HEK293 (cell line): ENCODE measurements around the gene TMEM127.

Experiments
- GLI4 ChIP-seq: fragments of 450-650 bp; formaldehyde crosslinking; IDR thresholded peaks from 2 replicates; pipeline ENCODE4 v1.5.1; 2016; ENCODE audit warnings: missing biosample characterization, missing genetic modification characterization
- HOXA7 ChIP-seq: sonication (generic); formaldehyde crosslinking; IDR thresholded peaks from 2 replicates; pipeline ENCODE4 v1.8.1; 2022; ENCODE audit warnings: missing genetic modification reagents, borderline replicate concordance
- HOXC10 ChIP-seq: sonication (generic); formaldehyde crosslinking; IDR thresholded peaks from 2 replicates; pipeline ENCODE4 v1.8.1; 2023; ENCODE audit warnings: mild to moderate bottlenecking, missing genetic modification reagents
- IKZF3 ChIP-seq: fragments of 450-650 bp; IDR thresholded peaks from 2 replicates; pipeline ENCODE4 v1.5.0; 2018; ENCODE audit warnings: missing biosample characterization, mild to moderate bottlenecking, missing genetic modification characterization, moderate library complexity
- OSR2 ChIP-seq: fragments of 450-650 bp; formaldehyde crosslinking; IDR thresholded peaks from 2 replicates; pipeline ENCODE4 v1.5.1; 2016; ENCODE audit warnings: missing biosample characterization, missing genetic modification characterization
- SALL2 ChIP-seq: fragments of 450-650 bp; formaldehyde crosslinking; IDR thresholded peaks from 2 replicates; pipeline ENCODE4 v1.5.0; 2017; ENCODE audit warnings: missing biosample characterization, mild to moderate bottlenecking, missing genetic modification characterization, borderline replicate concordance
- SP3 ChIP-seq: fragments of 450-650 bp; formaldehyde crosslinking; IDR thresholded peaks from 2 replicates; pipeline ENCODE4 v1.5.1; 2016; ENCODE audit warnings: missing biosample characterization, missing genetic modification characterization
- ZBTB21 ChIP-seq: fragments of 450-650 bp; formaldehyde crosslinking; IDR thresholded peaks from 2 replicates; pipeline ENCODE4 v1.5.1; 2017; ENCODE audit warnings: missing biosample characterization, missing genetic modification characterization
- ZFHX2 ChIP-seq: fragments of 450-650 bp; formaldehyde crosslinking; conservative IDR thresholded peaks from 2 replicates; pipeline ENCODE4 v1.5.1; 2016; ENCODE audit warnings: missing biosample characterization, missing genetic modification characterization
- ZNF133 ChIP-seq: fragments of 450-650 bp; formaldehyde crosslinking; IDR thresholded peaks from 2 replicates; pipeline ENCODE4 v1.5.1; 2016; ENCODE audit warnings: missing biosample characterization, missing genetic modification characterization
- ZNF184 ChIP-seq: fragments of 450-650 bp; IDR thresholded peaks from 2 replicates; pipeline ENCODE4 v1.5.1; 2018; ENCODE audit warnings: missing biosample characterization, mild to moderate bottlenecking, missing genetic modification characterization
- ZNF2 ChIP-seq: fragments of 450-650 bp; formaldehyde crosslinking; IDR thresholded peaks from 2 replicates; pipeline ENCODE4 v1.5.1; 2016; ENCODE audit warnings: missing biosample characterization, missing genetic modification characterization
- ZNF292 ChIP-seq: fragments of 450-650 bp; formaldehyde crosslinking; IDR thresholded peaks from 2 replicates; pipeline ENCODE4 v1.5.1; 2016; ENCODE audit warnings: low read depth, missing biosample characterization, missing genetic modification characterization, borderline replicate concordance
- ZNF311 ChIP-seq: fragments of 450-650 bp; formaldehyde crosslinking; IDR thresholded peaks from 2 replicates; pipeline ENCODE4 v1.5.1; 2017; ENCODE audit warnings: missing biosample characterization, missing genetic modification characterization, borderline replicate concordance
- ZNF473 ChIP-seq: fragments of 450-650 bp; formaldehyde crosslinking; IDR thresholded peaks from 2 replicates; pipeline ENCODE4 v1.5.1; 2017; ENCODE audit warnings: missing biosample characterization, missing genetic modification characterization
- ZNF548 ChIP-seq: fragments of 450-650 bp; formaldehyde crosslinking; IDR thresholded peaks from 2 replicates; pipeline ENCODE4 v1.5.1; 2016; ENCODE audit warnings: missing biosample characterization, missing genetic modification characterization
- ZNF624 ChIP-seq: fragments of 450-650 bp; formaldehyde crosslinking; IDR thresholded peaks from 2 replicates; pipeline ENCODE4 v1.5.1; 2017; ENCODE audit warnings: missing biosample characterization, missing genetic modification characterization
- ZNF658 ChIP-seq: fragments of 450-650 bp; formaldehyde crosslinking; IDR thresholded peaks from 2 replicates; pipeline ENCODE4; 2016; ENCODE audit warnings: missing biosample characterization, missing genetic modification characterization
- ZXDB ChIP-seq: fragments of 450-650 bp; formaldehyde crosslinking; IDR thresholded peaks from 2 replicates; pipeline ENCODE4 v1.5.1; 2016; ENCODE audit warnings: missing biosample characterization, missing genetic modification characterization
- TF ChIP-seq, protein P1 (sequence below): fragments of 450-650 bp; formaldehyde crosslinking; IDR thresholded peaks from 2 replicates; pipeline ENCODE4 v1.5.1; 2016; ENCODE audit warnings: missing biosample characterization, missing genetic modification characterization
- TF ChIP-seq, protein P2 (sequence below): fragments of 450-650 bp; formaldehyde crosslinking; IDR thresholded peaks from 2 replicates; pipeline ENCODE4; 2016; ENCODE audit warnings: missing biosample characterization, missing genetic modification characterization
- TF ChIP-seq, protein P3 (sequence below): fragments of 450-650 bp; formaldehyde crosslinking; conservative IDR thresholded peaks from 2 replicates; pipeline ENCODE4 v1.5.1; 2016; ENCODE audit warnings: low read depth, missing biosample characterization, missing genetic modification characterization
- TF ChIP-seq, protein P4 (sequence below): fragments of 450-650 bp; formaldehyde crosslinking; IDR thresholded peaks from 2 replicates; pipeline ENCODE4 v1.5.1; 2017; ENCODE audit warnings: missing biosample characterization, missing genetic modification characterization
- TF ChIP-seq, protein P5 (sequence below): fragments of 450-650 bp; formaldehyde crosslinking; IDR thresholded peaks from 2 replicates; pipeline ENCODE4 v1.5.1; 2016; ENCODE audit warnings: missing biosample characterization, missing genetic modification characterization

TMEM127 gene

DNA sequence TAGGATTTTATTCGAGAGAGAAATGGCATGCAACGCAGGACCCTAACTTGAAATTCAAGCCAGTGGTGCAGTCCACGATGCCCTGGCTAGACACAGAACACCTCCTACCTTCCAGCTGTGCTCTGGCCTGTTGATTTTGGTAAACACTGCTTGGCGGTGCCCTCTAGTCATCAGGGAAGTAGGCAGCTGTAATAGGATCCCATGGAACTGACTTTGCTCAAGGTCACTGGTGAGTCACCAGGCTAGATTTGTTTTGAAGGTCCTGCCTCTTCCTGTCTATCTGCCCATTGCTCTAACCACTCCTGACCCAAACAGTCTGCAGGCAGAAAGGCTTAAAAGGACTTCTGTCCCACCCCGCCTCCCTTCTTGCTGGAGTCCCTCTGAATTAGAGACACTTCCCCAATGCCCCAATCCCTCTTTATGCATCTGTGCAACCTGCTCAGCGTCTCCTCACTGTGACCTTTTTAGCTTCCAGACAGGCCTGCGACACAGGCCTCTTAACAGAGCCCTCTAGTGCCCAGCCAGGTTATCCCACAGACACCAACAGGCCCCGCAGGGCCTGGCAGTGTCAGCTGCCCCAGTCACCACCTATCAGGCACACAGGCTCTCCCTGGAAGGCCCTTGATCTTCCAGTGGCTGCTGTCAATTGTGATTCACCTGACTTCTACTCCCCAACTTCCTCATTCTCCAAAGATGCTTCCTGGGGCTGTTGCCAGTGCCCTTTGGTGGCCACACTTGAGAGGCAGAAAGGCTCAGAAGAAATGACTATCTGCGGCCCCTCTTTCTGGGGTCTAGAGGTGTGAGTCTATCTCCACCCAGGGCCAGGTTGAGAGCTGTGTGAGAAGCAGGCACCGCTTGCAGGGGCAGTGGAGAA, 5.2 kb downstream of the TMEM127 start (continued):
- TF ChIP-seq ZNF292 (tag by site-specific recombination) (no peak), ZBTB21 (tag by site-specific recombination) (peak; percentile 87), ZNF184 (no peak), ZNF2 (tag by site-specific recombination) (peak; percentile 99), SALL2 (tag by site-specific recombination) (no peak), ZNF311 (tag by site-specific recombination) (no peak), ZNF624 (tag by site-specific recombination) (no peak), ZNF548 (tag by site-specific recombination) (no peak), HOXC10 (CRISPR knock-in tag) (no peak), ZXDB (tag by site-specific recombination) (no peak; the same call in 1 of the 2 replicates), ZFHX2 (tag by site-specific recombination) (0 out of 2 replicates have a peak, but pooled peaks have one; percentile 10), SP3 (tag by site-specific recombination) (peak; percentile 34), OSR2 (tag by site-specific recombination) (no peak), GLI4 (tag by site-specific recombination) (no peak), ZNF133 (tag by site-specific recombination) (no peak), ZNF658 (tag by site-specific recombination) (no peak), ZNF473 (tag by site-specific recombination) (no peak), IKZF3 (tag by site-specific recombination) (no peak), HOXA7 (CRISPR knock-in tag) (no peak)
- TF ChIP-seq, protein P1, sequence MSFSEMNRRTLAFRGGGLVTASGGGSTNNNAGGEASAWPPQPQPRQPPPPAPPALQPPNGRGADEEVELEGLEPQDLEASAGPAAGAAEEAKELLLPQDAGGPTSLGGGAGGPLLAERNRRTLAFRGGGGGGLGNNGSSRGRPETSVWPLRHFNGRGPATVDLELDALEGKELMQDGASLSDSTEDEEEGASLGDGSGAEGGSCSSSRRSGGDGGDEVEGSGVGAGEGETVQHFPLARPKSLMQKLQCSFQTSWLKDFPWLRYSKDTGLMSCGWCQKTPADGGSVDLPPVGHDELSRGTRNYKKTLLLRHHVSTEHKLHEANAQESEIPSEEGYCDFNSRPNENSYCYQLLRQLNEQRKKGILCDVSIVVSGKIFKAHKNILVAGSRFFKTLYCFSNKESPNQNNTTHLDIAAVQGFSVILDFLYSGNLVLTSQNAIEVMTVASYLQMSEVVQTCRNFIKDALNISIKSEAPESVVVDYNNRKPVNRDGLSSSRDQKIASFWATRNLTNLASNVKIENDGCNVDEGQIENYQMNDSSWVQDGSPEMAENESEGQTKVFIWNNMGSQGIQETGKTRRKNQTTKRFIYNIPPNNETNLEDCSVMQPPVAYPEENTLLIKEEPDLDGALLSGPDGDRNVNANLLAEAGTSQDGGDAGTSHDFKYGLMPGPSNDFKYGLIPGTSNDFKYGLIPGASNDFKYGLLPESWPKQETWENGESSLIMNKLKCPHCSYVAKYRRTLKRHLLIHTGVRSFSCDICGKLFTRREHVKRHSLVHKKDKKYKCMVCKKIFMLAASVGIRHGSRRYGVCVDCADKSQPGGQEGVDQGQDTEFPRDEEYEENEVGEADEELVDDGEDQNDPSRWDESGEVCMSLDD (tag by site-specific recombination): no peak
- TF ChIP-seq, protein P2, sequence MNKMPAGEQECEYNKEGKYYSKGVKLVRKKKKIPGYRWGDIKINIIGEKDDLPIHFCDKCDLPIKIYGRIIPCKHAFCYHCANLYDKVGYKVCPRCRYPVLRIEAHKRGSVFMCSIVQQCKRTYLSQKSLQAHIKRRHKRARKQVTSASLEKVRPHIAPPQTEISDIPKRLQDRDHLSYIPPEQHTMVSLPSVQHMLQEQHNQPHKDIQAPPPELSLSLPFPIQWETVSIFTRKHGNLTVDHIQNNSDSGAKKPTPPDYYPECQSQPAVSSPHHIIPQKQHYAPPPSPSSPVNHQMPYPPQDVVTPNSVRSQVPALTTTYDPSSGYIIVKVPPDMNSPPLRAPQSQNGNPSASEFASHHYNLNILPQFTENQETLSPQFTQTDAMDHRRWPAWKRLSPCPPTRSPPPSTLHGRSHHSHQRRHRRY (tag by site-specific recombination): no peak
- TF ChIP-seq, protein P3, sequence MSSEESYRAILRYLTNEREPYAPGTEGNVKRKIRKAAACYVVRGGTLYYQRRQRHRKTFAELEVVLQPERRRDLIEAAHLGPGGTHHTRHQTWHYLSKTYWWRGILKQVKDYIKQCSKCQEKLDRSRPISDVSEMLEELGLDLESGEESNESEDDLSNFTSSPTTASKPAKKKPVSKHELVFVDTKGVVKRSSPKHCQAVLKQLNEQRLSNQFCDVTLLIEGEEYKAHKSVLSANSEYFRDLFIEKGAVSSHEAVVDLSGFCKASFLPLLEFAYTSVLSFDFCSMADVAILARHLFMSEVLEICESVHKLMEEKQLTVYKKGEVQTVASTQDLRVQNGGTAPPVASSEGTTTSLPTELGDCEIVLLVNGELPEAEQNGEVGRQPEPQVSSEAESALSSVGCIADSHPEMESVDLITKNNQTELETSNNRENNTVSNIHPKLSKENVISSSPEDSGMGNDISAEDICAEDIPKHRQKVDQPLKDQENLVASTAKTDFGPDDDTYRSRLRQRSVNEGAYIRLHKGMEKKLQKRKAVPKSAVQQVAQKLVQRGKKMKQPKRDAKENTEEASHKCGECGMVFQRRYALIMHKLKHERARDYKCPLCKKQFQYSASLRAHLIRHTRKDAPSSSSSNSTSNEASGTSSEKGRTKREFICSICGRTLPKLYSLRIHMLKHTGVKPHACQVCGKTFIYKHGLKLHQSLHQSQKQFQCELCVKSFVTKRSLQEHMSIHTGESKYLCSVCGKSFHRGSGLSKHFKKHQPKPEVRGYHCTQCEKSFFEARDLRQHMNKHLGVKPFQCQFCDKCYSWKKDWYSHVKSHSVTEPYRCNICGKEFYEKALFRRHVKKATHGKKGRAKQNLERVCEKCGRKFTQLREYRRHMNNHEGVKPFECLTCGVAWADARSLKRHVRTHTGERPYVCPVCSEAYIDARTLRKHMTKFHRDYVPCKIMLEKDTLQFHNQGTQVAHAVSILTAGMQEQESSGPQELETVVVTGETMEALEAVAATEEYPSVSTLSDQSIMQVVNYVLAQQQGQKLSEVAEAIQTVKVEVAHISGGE: no peak
- TF ChIP-seq, protein P4, sequence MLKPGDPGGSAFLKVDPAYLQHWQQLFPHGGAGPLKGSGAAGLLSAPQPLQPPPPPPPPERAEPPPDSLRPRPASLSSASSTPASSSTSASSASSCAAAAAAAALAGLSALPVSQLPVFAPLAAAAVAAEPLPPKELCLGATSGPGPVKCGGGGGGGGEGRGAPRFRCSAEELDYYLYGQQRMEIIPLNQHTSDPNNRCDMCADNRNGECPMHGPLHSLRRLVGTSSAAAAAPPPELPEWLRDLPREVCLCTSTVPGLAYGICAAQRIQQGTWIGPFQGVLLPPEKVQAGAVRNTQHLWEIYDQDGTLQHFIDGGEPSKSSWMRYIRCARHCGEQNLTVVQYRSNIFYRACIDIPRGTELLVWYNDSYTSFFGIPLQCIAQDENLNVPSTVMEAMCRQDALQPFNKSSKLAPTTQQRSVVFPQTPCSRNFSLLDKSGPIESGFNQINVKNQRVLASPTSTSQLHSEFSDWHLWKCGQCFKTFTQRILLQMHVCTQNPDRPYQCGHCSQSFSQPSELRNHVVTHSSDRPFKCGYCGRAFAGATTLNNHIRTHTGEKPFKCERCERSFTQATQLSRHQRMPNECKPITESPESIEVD (tag by site-specific recombination): no peak
- TF ChIP-seq, protein P5, sequence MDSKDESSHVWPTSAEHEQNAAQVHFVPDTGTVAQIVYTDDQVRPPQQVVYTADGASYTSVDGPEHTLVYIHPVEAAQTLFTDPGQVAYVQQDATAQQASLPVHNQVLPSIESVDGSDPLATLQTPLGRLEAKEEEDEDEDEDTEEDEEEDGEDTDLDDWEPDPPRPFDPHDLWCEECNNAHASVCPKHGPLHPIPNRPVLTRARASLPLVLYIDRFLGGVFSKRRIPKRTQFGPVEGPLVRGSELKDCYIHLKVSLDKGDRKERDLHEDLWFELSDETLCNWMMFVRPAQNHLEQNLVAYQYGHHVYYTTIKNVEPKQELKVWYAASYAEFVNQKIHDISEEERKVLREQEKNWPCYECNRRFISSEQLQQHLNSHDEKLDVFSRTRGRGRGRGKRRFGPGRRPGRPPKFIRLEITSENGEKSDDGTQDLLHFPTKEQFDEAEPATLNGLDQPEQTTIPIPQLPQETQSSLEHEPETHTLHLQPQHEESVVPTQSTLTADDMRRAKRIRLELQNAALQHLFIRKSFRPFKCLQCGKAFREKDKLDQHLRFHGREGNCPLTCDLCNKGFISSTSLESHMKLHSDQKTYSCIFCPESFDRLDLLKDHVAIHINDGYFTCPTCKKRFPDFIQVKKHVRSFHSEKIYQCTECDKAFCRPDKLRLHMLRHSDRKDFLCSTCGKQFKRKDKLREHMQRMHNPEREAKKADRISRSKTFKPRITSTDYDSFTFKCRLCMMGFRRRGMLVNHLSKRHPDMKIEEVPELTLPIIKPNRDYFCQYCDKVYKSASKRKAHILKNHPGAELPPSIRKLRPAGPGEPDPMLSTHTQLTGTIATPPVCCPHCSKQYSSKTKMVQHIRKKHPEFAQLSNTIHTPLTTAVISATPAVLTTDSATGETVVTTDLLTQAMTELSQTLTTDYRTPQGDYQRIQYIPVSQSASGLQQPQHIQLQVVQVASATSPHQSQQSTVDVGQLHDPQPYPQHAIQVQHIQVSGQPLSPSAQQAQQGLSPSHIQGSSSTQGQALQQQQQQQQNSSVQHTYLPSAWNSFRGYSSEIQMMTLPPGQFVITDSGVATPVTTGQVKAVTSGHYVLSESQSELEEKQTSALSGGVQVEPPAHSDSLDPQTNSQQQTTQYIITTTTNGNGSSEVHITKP (tag by site-specific recombination): peak; percentile 69
